GM12873 (cell line): Measurements from ENCODE around the gene CENPA.

Source experiments
- CTCF ChIP-seq: IDR thresholded peaks from 2 replicates; pipeline ENCODE4 v1.5.1; 2012; ENCODE audit warnings: low read depth, mild to moderate bottlenecking, moderate library complexity, low read length, control low read depth; ENCODE audit not compliant: insufficient read depth; ENCODE audit errors: missing control alignments

CENPA gene

DNA sequence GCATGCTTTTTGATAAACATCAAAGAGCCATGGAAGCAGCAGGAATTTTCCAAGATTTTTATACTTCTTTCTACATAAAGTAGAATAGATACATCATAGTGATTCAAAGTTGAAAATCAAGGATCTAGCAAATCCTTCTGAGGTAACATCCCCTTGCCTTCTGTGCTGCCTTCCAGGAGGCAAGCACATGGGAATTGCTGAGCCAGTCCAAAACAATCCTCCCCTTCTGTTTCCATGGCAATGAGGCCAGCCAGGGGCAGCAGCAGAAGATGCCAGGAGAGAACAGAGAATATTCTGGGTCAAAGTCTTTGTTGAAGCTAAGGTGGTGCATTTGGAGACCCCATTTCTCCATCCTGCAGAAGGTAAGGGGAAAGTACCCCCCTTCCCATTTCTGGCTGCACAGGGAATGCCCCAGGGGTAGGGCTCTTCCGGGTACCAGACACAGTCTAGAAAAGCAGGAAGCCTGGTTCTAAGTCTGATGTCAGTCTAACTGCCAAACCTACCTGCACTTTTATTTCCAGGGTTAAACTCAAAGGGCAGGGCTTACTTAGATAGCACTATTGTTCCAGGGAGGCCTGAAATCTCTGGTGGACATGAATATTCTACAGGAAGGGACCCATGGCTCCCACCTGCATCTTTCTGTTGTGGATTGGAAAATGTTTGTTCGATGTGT is 22.1 kb downstream of the CENPA start:
- no peak for TF ChIP-seq CTCF

GRCh38 chr2:26809211-26809610 is 23.4 kb downstream of the CENPA start:
- TF ChIP-seq CTCF: no peak

DNA sequence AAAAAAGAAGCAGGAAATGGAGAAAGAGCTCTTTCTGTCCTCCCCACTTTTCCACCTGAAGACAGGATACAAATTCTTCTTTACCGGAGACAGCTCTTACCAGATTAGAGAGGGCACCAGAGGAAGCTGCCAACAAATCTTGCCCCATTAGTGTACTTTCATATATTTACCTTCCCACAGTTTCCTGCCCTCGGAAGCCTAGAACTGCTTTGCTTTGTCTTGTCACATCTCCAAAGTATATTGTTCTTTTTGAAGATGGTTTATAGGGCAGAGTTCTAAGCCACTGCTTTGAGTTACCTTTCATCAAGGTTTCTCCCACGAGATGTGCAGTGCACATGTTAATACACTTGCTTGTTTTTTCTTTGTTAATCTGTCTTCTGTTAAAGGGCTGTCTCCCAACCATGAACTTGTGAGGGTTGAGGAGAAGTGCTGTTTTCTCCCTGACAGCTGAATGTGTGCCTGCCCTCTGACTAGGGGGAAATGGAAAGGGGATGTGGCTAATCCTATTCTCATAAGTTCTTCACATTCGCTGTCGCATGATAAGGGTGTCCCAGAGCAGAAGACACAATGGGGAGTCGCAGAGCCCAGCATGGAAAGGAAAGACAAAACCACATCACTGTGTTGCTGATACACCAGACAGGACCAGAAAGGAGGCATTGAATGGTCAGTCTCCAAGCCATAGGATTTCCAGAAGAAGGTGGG is 24.2 kb downstream of the CENPA start:
- no peak for TF ChIP-seq CTCF

GRCh38 chr2:26811261-26811660 is 25.4 kb downstream of the CENPA start:
- no peak for TF ChIP-seq CTCF

DNA sequence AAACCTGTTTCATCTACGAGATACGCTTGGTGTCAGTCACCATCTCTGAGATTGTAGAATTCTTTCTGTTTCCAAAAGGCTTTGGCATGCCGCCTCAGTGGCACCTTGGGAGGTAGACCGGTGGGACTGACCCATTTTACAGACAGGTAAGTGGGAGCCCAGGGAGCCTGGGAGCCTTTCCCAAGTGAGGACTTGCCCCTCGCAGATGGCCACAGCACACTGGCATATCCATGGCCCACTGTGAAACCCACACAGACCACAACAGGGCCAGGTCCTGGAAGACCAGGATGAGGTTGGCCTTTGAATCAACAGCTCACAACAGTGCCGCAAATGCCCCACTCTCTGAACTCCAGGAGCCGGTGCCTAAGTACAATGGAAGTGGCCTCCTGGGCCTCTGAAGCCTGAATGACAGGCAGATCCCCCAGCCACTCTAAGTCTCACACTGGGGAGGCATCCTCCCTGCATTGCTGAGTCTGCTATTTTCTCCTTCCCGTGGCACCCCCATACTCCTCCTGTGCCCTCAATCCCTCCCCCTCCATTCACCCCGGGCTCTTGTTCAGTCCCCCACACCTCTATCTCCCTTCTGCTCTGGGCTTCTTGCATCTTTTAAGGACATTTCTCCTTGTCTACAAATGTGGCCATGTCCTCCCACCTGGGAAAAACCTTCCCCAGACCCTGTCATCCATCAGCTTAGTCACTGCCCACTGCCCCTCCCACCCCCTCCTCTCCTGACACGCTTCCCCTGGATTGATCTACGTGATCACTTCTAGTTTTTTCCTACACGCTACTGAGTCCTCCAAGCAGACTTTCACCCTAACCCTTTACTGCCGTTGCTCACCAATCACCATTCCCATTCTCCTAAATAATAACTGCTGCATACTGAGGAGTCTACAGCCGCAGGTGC is 26.2 kb downstream of the CENPA start:
- TF ChIP-seq CTCF: no peak

DNA sequence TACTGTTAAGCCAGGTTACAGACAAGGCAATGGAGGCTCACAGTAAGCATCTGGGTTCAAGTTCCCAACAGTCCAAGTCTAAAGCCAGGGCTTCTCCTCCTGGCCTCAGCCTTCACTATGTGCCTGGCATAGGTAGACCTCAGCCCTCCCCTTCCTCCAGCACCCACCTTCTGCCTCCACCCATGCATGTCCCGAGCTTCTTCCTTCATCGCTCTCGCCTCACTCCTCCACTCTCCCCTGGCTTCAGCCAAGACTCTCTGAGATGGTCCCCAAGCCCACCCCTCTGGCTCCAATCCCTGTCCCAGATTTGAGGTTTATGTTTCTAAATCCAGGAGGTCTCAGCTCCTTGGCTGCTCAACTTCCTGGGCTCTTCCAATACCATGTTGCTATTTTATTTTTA is 26.9 kb downstream of the CENPA start:
- TF ChIP-seq CTCF: no peak

DNA sequence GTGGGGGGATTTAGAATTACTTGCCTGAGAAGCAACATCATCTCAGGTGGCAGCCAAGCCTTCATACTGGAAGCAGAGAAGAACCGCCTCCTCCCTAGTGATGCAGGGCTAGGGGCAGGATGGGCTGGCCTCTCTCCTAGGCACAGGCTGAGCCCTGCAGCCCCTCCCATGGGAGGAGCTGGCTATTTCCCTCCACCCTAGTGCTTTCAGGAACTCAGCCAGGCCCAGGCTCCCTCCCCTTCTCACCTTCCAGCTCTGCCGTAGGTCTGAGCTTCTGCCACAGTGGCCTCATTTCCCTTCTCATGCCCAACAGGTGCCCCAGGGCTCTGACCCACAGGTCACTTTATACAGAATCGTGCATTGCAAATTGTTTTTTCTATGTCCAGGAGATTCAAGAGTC is 31.0 kb downstream of the CENPA start:
- no peak for TF ChIP-seq CTCF
